ENCODE data around the gene SP140. TPM values are rescaled to one million over a fixed set of nuclear protein-coding genes. Genes with fewer than 3 reads are reported as not detected.
A peak's percentile ranks its signal among the peaks of the same experiment; 100 is the strongest.

Gene SP140
- total RNA-seq, 2 donors from 2014 or later, result 1.7 to 2.2 TPM

- intact Hi-C loops (cut with DNase I), result loop anchor here (10.0 kb wide), 1 partner anchor 87 kb away; the partner anchor contains the start of gene SP100
- TF ChIP-seq, protein P1, sequence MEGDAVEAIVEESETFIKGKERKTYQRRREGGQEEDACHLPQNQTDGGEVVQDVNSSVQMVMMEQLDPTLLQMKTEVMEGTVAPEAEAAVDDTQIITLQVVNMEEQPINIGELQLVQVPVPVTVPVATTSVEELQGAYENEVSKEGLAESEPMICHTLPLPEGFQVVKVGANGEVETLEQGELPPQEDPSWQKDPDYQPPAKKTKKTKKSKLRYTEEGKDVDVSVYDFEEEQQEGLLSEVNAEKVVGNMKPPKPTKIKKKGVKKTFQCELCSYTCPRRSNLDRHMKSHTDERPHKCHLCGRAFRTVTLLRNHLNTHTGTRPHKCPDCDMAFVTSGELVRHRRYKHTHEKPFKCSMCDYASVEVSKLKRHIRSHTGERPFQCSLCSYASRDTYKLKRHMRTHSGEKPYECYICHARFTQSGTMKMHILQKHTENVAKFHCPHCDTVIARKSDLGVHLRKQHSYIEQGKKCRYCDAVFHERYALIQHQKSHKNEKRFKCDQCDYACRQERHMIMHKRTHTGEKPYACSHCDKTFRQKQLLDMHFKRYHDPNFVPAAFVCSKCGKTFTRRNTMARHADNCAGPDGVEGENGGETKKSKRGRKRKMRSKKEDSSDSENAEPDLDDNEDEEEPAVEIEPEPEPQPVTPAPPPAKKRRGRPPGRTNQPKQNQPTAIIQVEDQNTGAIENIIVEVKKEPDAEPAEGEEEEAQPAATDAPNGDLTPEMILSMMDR (IDR thresholded peaks at IDR 0.05), result no peak
- Histone ChIP-seq H3K4me1 (no peaks in the 10 kb centered on the region), H3K27ac (peak overlapping the region; percentile 90), H3K36me3 (no peaks in the 10 kb centered on the region), H3K9me3 (no peaks in the 10 kb centered on the region), H3K9ac (ENCODE audit: low read depth in 2 of 2, low read length in 2 of 2) (peak overlapping the region in 1 of 2 donors; percentile 74), H3K27me3 (no peaks in the 10 kb centered on the region), H3K4me3 (peak overlapping the region; percentile 31)
- DNase-seq, result peak; percentile 52
Observed at GRCh38 chr2:230327418-230328154, 102.0 kb downstream of the SP140 start.

DNA sequence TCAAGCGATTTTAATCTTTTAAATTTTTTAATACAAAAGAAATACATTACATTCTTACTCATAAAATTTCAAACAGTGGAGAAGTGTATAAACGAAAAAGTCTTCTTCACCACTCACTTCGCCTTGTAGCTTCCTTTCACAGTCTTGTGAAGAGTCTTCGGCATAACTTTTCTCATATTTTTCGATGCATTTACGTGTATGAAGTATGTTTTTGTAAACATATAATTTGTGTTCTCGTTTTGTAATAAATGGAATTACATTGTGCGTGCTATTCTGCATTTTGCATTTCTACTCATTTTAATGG is 102.6 kb downstream of the SP140 start:
- Histone ChIP-seq H3K27me3 (no peaks in the 10 kb centered on the region), H3K9ac (ENCODE audit: low read depth in 2 of 2, low read length in 2 of 2) (no peak overlapping the region), H3K4me3 (peak overlapping the region; percentile 31), H3K27ac (peak overlapping the region; percentile 90), H3K36me3 (no peaks in the 10 kb centered on the region), H3K9me3 (no peaks in the 10 kb centered on the region), H3K4me1 (no peaks in the 10 kb centered on the region)
- intact Hi-C loops (cut with DNase I), result loop anchor here (10.0 kb wide), 1 partner anchor 87 kb away; the partner anchor contains the start of gene SP100
- DNase-seq, result no peak
- TF ChIP-seq, protein P1 (IDR thresholded peaks at IDR 0.05), result no peak

DNA sequence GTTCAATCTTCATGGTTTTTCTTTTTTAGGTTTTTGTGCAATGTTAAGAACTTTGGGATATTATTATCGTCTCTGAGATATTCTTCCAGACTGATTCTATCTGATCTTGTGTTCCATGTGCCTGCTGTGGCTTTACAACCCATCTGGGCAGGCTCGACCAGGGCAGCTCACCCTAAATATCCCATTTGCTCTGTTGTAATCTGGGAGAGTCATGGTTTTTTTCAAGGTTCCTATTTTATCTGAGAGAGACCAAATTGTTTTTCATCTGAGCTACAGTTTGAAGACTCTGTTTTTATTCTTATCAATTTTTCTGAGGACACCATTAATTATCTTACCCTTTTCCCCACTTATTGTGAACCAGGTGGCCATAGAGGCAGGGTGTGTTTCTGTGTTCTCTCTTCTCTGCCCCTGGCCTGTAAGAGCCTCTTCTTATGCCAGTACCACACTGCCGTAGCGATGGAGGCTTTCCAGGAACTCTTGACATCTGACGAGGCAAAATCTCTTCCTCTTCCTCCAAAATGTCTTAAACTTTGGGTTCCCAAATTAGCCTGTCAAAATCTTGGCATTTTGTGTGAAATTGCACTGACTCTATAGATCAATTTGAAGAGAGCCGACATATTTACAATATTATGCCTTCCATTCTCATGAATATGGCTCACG is 104.5 kb downstream of the SP140 start:
- no peaks in the 10 kb centered on the region for H3K9me3 ChIP-seq
- intact Hi-C loops (cut with DNase I), result loop anchor here (10.0 kb wide), 1 partner anchor 85 kb away; the partner anchor contains the start of gene SP100
- DNase-seq, result no peak
- no peaks in the 10 kb centered on the region for H3K36me3 ChIP-seq
- H3K4me1 ChIP-seq, result no peaks in the 10 kb centered on the region
- H3K27ac ChIP-seq, result no peak overlapping the region
- TF ChIP-seq, protein P1 (IDR thresholded peaks at IDR 0.05), result no peak
- H3K9ac ChIP-seq (ENCODE audit: low read depth in 2 of 2, low read length in 2 of 2), result no peak overlapping the region
- H3K4me3 ChIP-seq, result no peak overlapping the region
- no peaks in the 10 kb centered on the region for H3K27me3 ChIP-seq

GRCh38 chr2:230330725-230331124 is 105.2 kb downstream of the SP140 start:
- Histone ChIP-seq H3K9me3 (no peaks in the 10 kb centered on the region), H3K9ac (ENCODE audit: low read depth in 2 of 2, low read length in 2 of 2) (no peak overlapping the region), H3K4me3 (no peak overlapping the region), H3K27me3 (no peaks in the 10 kb centered on the region), H3K27ac (no peak overlapping the region), H3K36me3 (no peaks in the 10 kb centered on the region), H3K4me1 (no peaks in the 10 kb centered on the region)
- intact Hi-C loops (cut with DNase I), result no loop called here
- DNase-seq, result no peak
- TF ChIP-seq, protein P1 (IDR thresholded peaks at IDR 0.05), result no peak

DNA sequence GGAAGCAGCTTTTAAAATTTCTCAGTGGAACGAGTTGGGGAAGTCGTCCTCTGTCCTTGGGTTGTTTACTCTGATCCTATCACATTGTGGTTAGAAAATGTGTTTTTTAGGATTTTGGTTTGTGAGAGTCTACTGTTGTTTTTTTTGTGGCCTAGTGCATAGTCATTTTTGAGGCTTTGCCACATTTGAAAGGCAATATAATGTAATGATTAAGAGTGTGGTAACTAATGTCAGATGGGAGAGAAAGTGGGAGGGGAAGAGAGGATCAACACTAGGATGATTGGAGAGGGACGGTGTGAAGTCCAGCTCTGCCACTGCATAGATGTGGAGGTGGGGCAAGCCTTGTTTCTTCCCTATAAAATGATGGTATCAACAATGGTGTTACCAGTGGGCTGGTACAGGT is 109.9 kb downstream of the SP140 start:
- H3K36me3 ChIP-seq, result no peaks in the 10 kb centered on the region
- no peaks in the 10 kb centered on the region for H3K4me1 ChIP-seq
- H3K9me3 ChIP-seq, result no peaks in the 10 kb centered on the region
- H3K9ac ChIP-seq (ENCODE audit: low read depth in 2 of 2, low read length in 2 of 2), result no peak overlapping the region
- intact Hi-C loops (cut with DNase I), result no loop called here
- H3K4me3 ChIP-seq, result no peak overlapping the region
- no peak overlapping the region for H3K27ac ChIP-seq
- H3K27me3 ChIP-seq, result no peaks in the 10 kb centered on the region
- no peak for DNase-seq
- TF ChIP-seq, protein P1 (IDR thresholded peaks at IDR 0.05), result no peak

All from colonic mucosa (tissue), 4 donors.